ENCODE data around the gene CACNA2D3.

CACNA2D3 gene

DNA sequence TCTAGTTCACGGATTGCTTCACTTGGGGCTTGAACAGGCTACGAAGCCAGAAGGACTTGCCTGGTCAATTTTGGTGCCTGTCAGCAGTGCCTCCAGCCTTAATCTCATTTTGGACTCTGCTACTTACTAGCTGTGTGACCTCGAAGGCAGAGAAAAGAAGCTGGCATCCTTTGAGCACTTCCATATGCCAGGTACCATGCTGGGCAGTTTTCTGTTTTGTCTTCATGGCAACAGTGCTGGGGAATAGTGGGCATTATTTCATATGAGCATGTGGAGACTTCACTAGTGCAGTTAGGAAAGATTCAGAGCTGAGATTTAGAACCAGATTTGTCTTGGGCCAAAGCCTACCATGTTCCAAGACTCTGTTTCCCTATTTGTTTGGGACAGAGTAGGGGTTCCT lies 713.3 kb downstream of the CACNA2D3 start:
- DNase-seq (ENCODE audit: low read depth), result no peak
- no peak overlapping the region for H3K4me3 ChIP-seq (ENCODE audit: low read length)
- TF ChIP-seq, protein P1, sequence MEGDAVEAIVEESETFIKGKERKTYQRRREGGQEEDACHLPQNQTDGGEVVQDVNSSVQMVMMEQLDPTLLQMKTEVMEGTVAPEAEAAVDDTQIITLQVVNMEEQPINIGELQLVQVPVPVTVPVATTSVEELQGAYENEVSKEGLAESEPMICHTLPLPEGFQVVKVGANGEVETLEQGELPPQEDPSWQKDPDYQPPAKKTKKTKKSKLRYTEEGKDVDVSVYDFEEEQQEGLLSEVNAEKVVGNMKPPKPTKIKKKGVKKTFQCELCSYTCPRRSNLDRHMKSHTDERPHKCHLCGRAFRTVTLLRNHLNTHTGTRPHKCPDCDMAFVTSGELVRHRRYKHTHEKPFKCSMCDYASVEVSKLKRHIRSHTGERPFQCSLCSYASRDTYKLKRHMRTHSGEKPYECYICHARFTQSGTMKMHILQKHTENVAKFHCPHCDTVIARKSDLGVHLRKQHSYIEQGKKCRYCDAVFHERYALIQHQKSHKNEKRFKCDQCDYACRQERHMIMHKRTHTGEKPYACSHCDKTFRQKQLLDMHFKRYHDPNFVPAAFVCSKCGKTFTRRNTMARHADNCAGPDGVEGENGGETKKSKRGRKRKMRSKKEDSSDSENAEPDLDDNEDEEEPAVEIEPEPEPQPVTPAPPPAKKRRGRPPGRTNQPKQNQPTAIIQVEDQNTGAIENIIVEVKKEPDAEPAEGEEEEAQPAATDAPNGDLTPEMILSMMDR (conservative IDR thresholded peaks at IDR 0.05; ENCODE audit: low read length), result no peak

GRCh38 chr3:54836871-54837270 lies 714.5 kb downstream of the CACNA2D3 start:
- no peak overlapping the region for H3K4me3 ChIP-seq (ENCODE audit: low read length)
- DNase-seq (ENCODE audit: low read depth), result no peak
- TF ChIP-seq, protein P1 (conservative IDR thresholded peaks at IDR 0.05; ENCODE audit: low read length), result no peak

- TF ChIP-seq, protein P1 (conservative IDR thresholded peaks at IDR 0.05; ENCODE audit: low read length), result peak; percentile 51
- DNase-seq (ENCODE audit: low read depth), result peak; percentile 54
- no peak overlapping the region for H3K4me3 ChIP-seq (ENCODE audit: low read length)
Observed at GRCh38 chr3:54837964-54838363, 715.6 kb downstream of the CACNA2D3 start.

DNA sequence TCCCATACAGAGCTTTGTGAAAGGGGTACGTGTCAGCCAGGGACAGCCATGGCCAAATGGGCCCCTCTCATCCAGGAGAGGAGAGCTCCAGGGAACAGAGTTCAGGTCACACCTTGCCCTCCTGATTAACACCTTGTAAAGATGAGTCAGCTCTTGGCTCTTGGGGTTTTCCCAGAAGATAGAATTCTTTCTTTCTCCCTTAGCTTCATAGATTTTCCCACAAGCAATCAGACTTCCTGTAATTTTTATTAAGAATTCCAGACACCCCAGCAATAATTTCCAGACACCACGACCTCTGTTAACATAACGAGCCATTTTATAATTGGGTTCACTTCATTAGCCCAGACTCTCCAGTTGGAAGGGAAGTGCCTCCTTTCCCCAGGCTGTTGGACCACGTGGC lies 719.1 kb downstream of the CACNA2D3 start:
- TF ChIP-seq, protein P1 (conservative IDR thresholded peaks at IDR 0.05; ENCODE audit: low read length), result no peak
- H3K4me3 ChIP-seq (ENCODE audit: low read length), result no peak overlapping the region
- no peak for DNase-seq (ENCODE audit: low read depth)

DNA sequence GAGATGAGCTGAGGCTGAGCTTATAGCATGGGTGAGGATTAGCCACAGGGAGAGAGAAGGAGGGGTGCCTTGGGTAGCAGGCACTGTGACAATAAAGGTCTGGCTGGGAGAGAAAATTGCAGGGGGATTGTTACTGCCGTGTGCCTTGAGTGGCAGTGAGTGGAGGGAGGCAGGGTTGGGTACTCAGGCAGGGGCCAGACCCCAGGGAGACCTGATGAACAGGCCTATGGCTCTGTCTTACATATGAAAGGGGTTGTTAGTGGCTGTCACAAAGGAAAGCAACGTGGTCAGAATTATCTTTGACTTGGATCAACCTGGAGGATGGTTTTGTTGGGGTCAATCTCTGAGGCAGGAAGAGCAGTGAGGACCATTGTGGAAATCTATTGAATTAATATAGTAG lies 721.0 kb downstream of the CACNA2D3 start:
- no peak for DNase-seq (ENCODE audit: low read depth)
- no peak overlapping the region for H3K4me3 ChIP-seq (ENCODE audit: low read length)
- TF ChIP-seq, protein P1 (conservative IDR thresholded peaks at IDR 0.05; ENCODE audit: low read length), result no peak

DNA sequence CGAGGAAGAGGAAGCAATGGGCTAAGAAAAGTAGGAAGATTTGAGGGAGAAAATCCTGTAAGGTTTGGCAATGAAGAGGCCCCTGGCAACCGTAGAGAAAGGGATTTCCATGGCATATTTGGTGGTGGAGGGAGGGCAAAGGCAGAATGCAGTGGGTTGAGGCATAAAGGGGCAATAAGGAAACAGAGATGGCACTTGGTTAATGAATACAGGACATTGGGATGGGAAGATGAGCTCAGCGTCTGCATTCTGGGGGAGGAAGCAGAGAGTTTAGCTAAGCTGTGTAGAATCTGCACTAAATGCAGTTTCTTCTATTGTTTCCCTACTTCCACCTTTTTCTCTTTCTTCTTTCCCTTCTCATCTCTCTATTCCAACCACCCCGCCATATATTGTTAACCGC lies 721.9 kb downstream of the CACNA2D3 start:
- TF ChIP-seq, protein P1 (conservative IDR thresholded peaks at IDR 0.05; ENCODE audit: low read length), result no peak
- no peak overlapping the region for H3K4me3 ChIP-seq (ENCODE audit: low read length)
- DNase-seq (ENCODE audit: low read depth), result no peak

GRCh38 chr3:54845011-54845410 lies 722.7 kb downstream of the CACNA2D3 start:
- TF ChIP-seq, protein P1 (conservative IDR thresholded peaks at IDR 0.05; ENCODE audit: low read length), result no peak
- no peak for DNase-seq (ENCODE audit: low read depth)
- no peak overlapping the region for H3K4me3 ChIP-seq (ENCODE audit: low read length)
